IMR-90 (cell line): ENCODE data around the gene PPP2R5E.
"Not testable (repeated sequence)": the region's sequence is repeated elsewhere in the genome, so short reads cannot be mapped to it uniquely, and the experiment has no call there.

Experiments
- MAZ ChIP-seq: IDR thresholded peaks from 2 replicates; pipeline ENCODE4 v1.6.1; 2012; ENCODE audit warnings: low read depth, mild to moderate bottlenecking, low read length, improper control_type of control experiment, moderate library complexity, borderline replicate concordance
- POLR2A ChIP-seq: IDR thresholded peaks from 2 replicates; pipeline ENCODE4 v1.6.1; 2012; ENCODE audit warnings: mild to moderate bottlenecking, low read depth, low read length
- RAD21 ChIP-seq: IDR thresholded peaks from 2 replicates; pipeline ENCODE4 v1.6.1; 2012; ENCODE audit warnings: low read length, improper control_type of control experiment
- RFX5 ChIP-seq: IDR thresholded peaks from 2 replicates; pipeline ENCODE4 v1.8.0; 2012; ENCODE audit warnings: low read depth, mild to moderate bottlenecking, low read length, moderate library complexity
- SMC3 ChIP-seq: fragments of 150-350 bp; IDR thresholded peaks from 2 replicates; pipeline ENCODE4 v1.6.1; 2016; ENCODE audit warnings: low read depth, mild to moderate bottlenecking, antibody characterized with exemption, low read length, moderate library complexity
- TF ChIP-seq, protein P1 (sequence below): conservative IDR thresholded peaks from 2 replicates; pipeline ENCODE4 v1.5.1; 2012; ENCODE audit warnings: mild to moderate bottlenecking, low read depth, low read length, improper control_type of control experiment
- TF ChIP-seq, protein P2 (sequence below): fragments of 150-350 bp; IDR thresholded peaks from 2 replicates; pipeline ENCODE4 v1.6.1; 2016; ENCODE audit warnings: low read depth, mild to moderate bottlenecking, low read length, moderate library complexity, borderline replicate concordance

DNA sequence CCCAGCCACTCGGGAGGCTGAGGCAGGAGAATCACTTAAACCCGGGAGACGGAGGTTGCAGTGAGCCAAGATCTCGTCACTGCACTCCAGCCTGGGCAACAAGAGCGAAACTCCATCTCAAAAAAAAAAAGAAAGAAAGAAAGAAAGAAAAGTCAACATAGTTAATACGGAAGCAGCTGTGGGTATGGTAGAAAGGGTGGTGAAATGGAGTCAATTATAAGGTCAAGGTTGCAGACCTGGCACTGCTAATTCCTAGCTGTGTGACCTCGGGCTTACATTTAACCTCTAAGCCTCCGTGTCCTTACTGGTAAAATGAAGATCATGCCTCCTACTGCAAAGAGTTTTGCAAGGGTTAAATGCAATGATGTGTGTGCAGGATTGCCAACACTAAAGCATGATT lies 39.9 kb upstream of the PPP2R5E start:
- TF ChIP-seq, protein P1, sequence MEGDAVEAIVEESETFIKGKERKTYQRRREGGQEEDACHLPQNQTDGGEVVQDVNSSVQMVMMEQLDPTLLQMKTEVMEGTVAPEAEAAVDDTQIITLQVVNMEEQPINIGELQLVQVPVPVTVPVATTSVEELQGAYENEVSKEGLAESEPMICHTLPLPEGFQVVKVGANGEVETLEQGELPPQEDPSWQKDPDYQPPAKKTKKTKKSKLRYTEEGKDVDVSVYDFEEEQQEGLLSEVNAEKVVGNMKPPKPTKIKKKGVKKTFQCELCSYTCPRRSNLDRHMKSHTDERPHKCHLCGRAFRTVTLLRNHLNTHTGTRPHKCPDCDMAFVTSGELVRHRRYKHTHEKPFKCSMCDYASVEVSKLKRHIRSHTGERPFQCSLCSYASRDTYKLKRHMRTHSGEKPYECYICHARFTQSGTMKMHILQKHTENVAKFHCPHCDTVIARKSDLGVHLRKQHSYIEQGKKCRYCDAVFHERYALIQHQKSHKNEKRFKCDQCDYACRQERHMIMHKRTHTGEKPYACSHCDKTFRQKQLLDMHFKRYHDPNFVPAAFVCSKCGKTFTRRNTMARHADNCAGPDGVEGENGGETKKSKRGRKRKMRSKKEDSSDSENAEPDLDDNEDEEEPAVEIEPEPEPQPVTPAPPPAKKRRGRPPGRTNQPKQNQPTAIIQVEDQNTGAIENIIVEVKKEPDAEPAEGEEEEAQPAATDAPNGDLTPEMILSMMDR = not testable (repeated sequence)
- not testable (repeated sequence) for TF ChIP-seq RFX5, POLR2A, MAZ, SMC3, RAD21
- TF ChIP-seq, protein P2, sequence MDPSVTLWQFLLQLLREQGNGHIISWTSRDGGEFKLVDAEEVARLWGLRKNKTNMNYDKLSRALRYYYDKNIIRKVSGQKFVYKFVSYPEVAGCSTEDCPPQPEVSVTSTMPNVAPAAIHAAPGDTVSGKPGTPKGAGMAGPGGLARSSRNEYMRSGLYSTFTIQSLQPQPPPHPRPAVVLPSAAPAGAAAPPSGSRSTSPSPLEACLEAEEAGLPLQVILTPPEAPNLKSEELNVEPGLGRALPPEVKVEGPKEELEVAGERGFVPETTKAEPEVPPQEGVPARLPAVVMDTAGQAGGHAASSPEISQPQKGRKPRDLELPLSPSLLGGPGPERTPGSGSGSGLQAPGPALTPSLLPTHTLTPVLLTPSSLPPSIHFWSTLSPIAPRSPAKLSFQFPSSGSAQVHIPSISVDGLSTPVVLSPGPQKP = not testable (repeated sequence)
